ENCODE results near the gene CIDEC.
"Not testable (repeated sequence)": the region's sequence is repeated elsewhere in the genome, so short reads cannot be mapped to it uniquely, and the experiment has no call there.

CIDEC gene

GRCh38 chr3:9876255-9876654 is 3.8 kb downstream of the CIDEC start:
- not testable (repeated sequence) for DNase-seq (ENCODE audit: low read depth in 2 of 2)

GRCh38 chr3:9875448-9875847 is 4.6 kb downstream of the CIDEC start:
- no peak for DNase-seq (ENCODE audit: low read depth in 2 of 2)

GRCh38 chr3:9872067-9872466 is 8.0 kb downstream of the CIDEC start:
- not testable (repeated sequence) for DNase-seq (ENCODE audit: low read depth in 2 of 2)

GRCh38 chr3:9870978-9871377 is 9.1 kb downstream of the CIDEC start:
- DNase-seq (ENCODE audit: low read depth in 2 of 2) = no peak

- no peak for DNase-seq (ENCODE audit: low read depth in 2 of 2)
Observed at GRCh38 chr3:9869955-9870354, 10.1 kb downstream of the CIDEC start.

- no peak for DNase-seq (ENCODE audit: low read depth in 2 of 2)
Observed at GRCh38 chr3:9867106-9867505, 12.9 kb downstream of the CIDEC start.

GRCh38 chr3:9866639-9867038 is 13.4 kb downstream of the CIDEC start:
- DNase-seq (ENCODE audit: low read depth in 2 of 2) = no peak

- DNase-seq (ENCODE audit: low read depth in 2 of 2) = not testable (repeated sequence)
Observed at GRCh38 chr3:9865125-9865637, 14.9 kb downstream of the CIDEC start.

GRCh38 chr3:9864200-9864927 is 15.7 kb downstream of the CIDEC start:
- DNase-seq (ENCODE audit: low read depth in 2 of 2) = no peak

- no peak for DNase-seq (ENCODE audit: low read depth in 2 of 2)
Observed at GRCh38 chr3:9863058-9863772, 16.8 kb downstream of the CIDEC start.

GRCh38 chr3:9862391-9863057 is 17.5 kb downstream of the CIDEC start:
- DNase-seq (ENCODE audit: low read depth in 2 of 2) = no peak

- DNase-seq (ENCODE audit: low read depth in 2 of 2) = no peak
Observed at GRCh38 chr3:9861626-9862130, 18.4 kb downstream of the CIDEC start.

GRCh38 chr3:9861201-9861600 is 18.9 kb downstream of the CIDEC start:
- no peak for DNase-seq (ENCODE audit: low read depth in 2 of 2)

- no peak for DNase-seq (ENCODE audit: low read depth in 2 of 2)
Observed at GRCh38 chr3:9859530-9860025, 20.5 kb downstream of the CIDEC start.

- DNase-seq (ENCODE audit: low read depth in 2 of 2) = no peak
Observed at GRCh38 chr3:9855594-9855993, 24.5 kb downstream of the CIDEC start.

- not testable (repeated sequence) for DNase-seq (ENCODE audit: low read depth in 2 of 2)
Observed at GRCh38 chr3:9854291-9854940, 25.6 kb downstream of the CIDEC start.

- DNase-seq (ENCODE audit: low read depth in 2 of 2) = no peak
Observed at GRCh38 chr3:9852528-9852927, 27.5 kb downstream of the CIDEC start.

GRCh38 chr3:9851926-9852325 is 28.1 kb downstream of the CIDEC start:
- DNase-seq (ENCODE audit: low read depth in 2 of 2) = not testable (repeated sequence)

- DNase-seq (ENCODE audit: low read depth in 2 of 2) = not testable (repeated sequence)
Observed at GRCh38 chr3:9851383-9851782, 28.7 kb downstream of the CIDEC start.

GRCh38 chr3:9848860-9849259 is 31.2 kb downstream of the CIDEC start:
- DNase-seq (ENCODE audit: low read depth in 2 of 2) = not testable (repeated sequence)

GRCh38 chr3:9847870-9848269 is 32.2 kb downstream of the CIDEC start:
- DNase-seq (ENCODE audit: low read depth in 2 of 2) = not testable (repeated sequence)
